Measurements from ENCODE around the gene ZNF524. TPM values are rescaled to one million over a fixed set of nuclear protein-coding genes. Genes with fewer than 3 reads are reported as not detected.

The ZNF524 gene
- total and polyA plus RNA-seq, 9 of the 15 experiments (the other 6 are each of a cell fraction or from before 2014, with no cell fraction given), result 0.08 to 15.6 (median 2.9) TPM

DNA sequence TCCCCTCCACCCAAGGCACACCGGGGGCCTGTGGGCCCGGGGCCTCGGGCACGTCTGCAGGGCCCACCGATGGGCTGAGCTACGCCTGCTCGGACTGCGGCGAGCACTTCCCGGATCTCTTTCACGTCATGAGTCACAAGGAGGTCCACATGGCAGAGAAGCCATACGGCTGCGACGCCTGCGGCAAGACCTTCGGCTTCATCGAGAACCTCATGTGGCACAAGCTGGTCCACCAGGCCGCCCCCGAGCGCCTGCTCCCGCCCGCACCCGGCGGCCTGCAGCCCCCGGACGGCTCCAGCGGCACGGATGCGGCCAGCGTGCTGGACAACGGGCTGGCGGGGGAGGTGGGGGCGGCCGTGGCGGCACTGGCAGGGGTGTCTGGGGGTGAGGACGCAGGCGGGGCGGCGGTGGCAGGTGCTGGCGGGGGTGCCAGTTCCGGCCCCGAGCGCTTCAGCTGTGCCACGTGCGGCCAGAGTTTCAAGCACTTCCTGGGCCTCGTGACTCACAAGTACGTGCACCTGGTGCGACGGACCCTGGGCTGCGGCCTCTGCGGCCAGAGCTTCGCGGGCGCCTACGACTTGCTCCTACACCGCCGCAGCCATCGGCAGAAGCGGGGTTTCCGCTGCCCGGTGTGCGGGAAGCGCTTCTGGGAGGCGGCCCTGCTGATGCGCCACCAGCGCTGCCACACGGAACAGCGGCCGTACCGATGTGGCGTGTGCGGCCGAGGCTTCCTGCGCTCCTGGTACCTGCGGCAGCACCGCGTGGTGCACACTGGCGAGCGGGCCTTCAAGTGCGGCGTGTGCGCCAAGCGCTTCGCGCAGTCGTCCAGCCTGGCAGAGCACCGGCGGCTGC lies 15.7 kb downstream of the ZNF524 start (continued):
- TF ChIP-seq PCBP1 (IDR thresholded peaks at IDR 0.05; ENCODE audit: low read depth, low read length, poor library complexity, severe bottlenecking) (no peak), HDAC2 (IDR thresholded peaks at IDR 0.05) (no peak), NR4A1 (CRISPR knock-in tag; IDR thresholded peaks at IDR 0.05) (no peak), NR4A1 (tag; IDR thresholded peaks at IDR 0.05) (no peak), NELFE (IDR thresholded peaks at IDR 0.05; ENCODE audit: insufficient read depth, insufficient read length) (no peak), XRCC3 (IDR thresholded peaks at IDR 0.05) (no peak), PTTG1 (tag; IDR thresholded peaks at IDR 0.05; ENCODE audit: low read depth) (no peak), FIP1L1 (IDR thresholded peaks at IDR 0.05; ENCODE audit: low read depth, low read length, poor library complexity, severe bottlenecking) (no peak), ZNF695 (CRISPR knock-in tag; IDR thresholded peaks at IDR 0.05) (no peak)
- TF ChIP-seq, protein P1, sequence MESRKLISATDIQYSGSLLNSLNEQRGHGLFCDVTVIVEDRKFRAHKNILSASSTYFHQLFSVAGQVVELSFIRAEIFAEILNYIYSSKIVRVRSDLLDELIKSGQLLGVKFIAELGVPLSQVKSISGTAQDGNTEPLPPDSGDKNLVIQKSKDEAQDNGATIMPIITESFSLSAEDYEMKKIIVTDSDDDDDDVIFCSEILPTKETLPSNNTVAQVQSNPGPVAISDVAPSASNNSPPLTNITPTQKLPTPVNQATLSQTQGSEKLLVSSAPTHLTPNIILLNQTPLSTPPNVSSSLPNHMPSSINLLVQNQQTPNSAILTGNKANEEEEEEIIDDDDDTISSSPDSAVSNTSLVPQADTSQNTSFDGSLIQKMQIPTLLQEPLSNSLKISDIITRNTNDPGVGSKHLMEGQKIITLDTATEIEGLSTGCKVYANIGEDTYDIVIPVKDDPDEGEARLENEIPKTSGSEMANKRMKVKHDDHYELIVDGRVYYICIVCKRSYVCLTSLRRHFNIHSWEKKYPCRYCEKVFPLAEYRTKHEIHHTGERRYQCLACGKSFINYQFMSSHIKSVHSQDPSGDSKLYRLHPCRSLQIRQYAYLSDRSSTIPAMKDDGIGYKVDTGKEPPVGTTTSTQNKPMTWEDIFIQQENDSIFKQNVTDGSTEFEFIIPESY (CRISPR knock-in tag; IDR thresholded peaks at IDR 0.05), result peak; percentile 94
- TF ChIP-seq, protein P2, sequence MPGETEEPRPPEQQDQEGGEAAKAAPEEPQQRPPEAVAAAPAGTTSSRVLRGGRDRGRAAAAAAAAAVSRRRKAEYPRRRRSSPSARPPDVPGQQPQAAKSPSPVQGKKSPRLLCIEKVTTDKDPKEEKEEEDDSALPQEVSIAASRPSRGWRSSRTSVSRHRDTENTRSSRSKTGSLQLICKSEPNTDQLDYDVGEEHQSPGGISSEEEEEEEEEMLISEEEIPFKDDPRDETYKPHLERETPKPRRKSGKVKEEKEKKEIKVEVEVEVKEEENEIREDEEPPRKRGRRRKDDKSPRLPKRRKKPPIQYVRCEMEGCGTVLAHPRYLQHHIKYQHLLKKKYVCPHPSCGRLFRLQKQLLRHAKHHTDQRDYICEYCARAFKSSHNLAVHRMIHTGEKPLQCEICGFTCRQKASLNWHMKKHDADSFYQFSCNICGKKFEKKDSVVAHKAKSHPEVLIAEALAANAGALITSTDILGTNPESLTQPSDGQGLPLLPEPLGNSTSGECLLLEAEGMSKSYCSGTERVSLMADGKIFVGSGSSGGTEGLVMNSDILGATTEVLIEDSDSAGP (CRISPR knock-in tag; IDR thresholded peaks at IDR 0.05), result no peak
